GM12801 (cell line): ENCODE measurements around the gene FMN1.

ENCODE experiments used
- TF ChIP-seq, protein P1 (sequence below): IDR thresholded peaks from one replicate; pipeline ENCODE4 v1.5.1; 2011; ENCODE audit warnings: control low read depth; ENCODE audit not compliant: insufficient read length; ENCODE audit errors: extremely low read depth

Gene FMN1

GRCh38 chr15:33153548-33153947, 41.0 kb downstream of the FMN1 start:
- TF ChIP-seq, protein P1, sequence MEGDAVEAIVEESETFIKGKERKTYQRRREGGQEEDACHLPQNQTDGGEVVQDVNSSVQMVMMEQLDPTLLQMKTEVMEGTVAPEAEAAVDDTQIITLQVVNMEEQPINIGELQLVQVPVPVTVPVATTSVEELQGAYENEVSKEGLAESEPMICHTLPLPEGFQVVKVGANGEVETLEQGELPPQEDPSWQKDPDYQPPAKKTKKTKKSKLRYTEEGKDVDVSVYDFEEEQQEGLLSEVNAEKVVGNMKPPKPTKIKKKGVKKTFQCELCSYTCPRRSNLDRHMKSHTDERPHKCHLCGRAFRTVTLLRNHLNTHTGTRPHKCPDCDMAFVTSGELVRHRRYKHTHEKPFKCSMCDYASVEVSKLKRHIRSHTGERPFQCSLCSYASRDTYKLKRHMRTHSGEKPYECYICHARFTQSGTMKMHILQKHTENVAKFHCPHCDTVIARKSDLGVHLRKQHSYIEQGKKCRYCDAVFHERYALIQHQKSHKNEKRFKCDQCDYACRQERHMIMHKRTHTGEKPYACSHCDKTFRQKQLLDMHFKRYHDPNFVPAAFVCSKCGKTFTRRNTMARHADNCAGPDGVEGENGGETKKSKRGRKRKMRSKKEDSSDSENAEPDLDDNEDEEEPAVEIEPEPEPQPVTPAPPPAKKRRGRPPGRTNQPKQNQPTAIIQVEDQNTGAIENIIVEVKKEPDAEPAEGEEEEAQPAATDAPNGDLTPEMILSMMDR: no peak

DNA sequence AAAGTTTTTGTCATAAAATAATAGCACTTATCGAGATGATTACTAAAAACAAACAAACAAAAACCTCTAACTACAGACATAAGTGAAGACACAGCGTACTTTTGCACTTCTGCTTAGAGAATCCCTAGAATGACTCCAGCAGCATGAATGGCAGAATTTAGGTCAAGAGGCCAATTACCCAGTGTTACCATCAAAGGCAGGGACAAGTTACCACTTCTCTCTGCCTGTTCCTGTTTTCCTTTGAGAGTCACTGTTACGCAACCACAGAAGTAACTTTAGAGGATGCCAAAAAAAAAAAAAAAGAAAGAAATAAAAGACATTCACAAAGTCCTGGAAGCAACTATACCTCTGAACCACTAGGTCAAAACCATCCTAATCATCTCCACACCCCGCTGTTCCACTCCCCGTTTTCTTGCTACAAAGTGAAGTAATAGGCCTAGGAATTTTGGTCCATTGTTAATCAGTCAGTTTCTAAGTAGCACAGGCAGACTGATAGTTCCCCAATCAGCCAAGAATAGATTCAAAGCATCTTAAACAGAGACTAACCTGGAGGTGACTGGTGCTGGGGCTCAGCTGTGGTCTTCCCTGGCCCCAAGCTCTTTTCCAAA, 41.9 kb downstream of the FMN1 start:
- TF ChIP-seq, protein P1: no peak

- TF ChIP-seq, protein P1: no peak
These were observed 43.5 kb downstream of the FMN1 start for GRCh38 chr15:33150971-33151370.

DNA sequence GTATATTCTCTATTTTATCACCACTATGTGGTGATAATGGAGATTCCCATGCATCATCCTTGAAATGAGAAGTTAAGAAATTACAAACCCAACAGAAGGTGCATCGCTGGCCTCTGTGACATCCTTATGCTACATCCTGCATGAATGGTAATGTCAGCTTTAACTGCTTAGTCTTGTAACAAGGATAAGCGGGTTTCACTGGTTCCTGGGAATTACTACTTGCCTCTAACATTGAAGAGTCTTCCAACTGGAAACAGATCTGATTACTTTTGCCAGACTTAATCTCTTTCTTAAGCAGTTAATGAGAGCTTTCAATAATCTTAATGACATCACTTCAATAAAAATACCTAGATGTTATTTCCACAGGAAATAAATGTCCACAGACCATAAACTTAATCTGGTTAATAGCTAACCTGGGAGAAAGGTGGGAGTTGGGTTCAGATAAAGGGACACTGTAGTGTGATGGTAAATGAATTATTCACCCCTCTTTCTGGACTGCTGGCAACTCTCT, 44.0 kb downstream of the FMN1 start:
- TF ChIP-seq, protein P1: no peak

GRCh38 chr15:33149919-33150318, 44.6 kb downstream of the FMN1 start:
- TF ChIP-seq, protein P1: no peak

DNA sequence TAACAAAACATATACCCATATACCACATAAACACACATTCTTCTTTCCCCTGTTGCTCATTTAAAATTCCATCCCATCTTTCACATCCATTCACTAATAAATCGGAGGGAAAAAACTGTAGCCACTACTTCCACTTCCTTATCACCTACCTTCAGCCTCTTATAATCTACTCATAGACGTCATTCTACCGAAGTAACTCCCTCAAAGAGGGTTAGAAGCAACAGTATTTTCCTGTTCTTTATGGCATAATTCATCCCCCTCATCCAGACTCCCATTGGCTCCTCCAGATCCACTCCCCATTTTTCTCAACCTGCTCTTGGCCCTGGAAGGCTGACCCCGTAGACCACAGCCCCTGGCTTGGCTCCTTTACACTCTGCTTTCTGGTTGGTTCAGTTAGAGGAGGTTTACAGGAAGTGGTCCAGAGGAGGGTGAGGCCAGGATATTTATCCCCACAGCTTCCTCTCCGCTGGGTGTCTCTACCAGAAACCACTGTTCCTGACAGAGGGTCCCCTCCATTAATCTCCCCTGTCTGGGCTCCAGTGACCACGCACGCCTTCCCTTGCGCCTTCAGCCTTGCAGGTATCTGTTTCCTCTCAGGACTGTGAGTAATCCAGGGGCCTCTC, 46.3 kb downstream of the FMN1 start:
- TF ChIP-seq, protein P1: no peak

- TF ChIP-seq, protein P1: no peak
These were observed 48.5 kb downstream of the FMN1 start for GRCh38 chr15:33146051-33146450.
